Liver (tissue), 9 donors: ENCODE data around the gene TMEM63B. TPM values are rescaled to one million over a fixed set of nuclear protein-coding genes. Genes with fewer than 3 reads are reported as not detected.

Experiments
- DNase-seq: peaks from one replicate; pipeline ENCODE4 v3.0.0-alpha.2; 2017; ENCODE audit warnings: low spot score
- H3K27ac ChIP-seq, 2 donors: one replicate each; pipeline ENCODE4 v1.7.0; 2013; ENCODE audit warnings: inconsistent platforms in 2 of 2, low read length in 2 of 2, control low read depth in 1 of 2, low read depth in 1 of 2, mild to moderate bottlenecking in 1 of 2
- H3K27me3 ChIP-seq, 4 donors: one replicate each; pipeline versions ENCODE4 v1.6.1 to v1.7.0; 2013; ENCODE audit warnings: low read length in 3 of 4, inconsistent platforms in 1 of 4, mild to moderate bottlenecking in 1 of 4, moderate library complexity in 1 of 4; ENCODE audit not compliant: control insufficient read depth in 4 of 4, insufficient read depth in 4 of 4
- H3K36me3 ChIP-seq, 4 donors: one replicate each; pipeline versions ENCODE4 v1.6.1 to v1.7.0; 2013; ENCODE audit warnings: low read length in 3 of 4, mild to moderate bottlenecking in 3 of 4, low read depth in 1 of 4, moderate library complexity in 1 of 4; ENCODE audit not compliant: control insufficient read depth in 4 of 4, insufficient read depth in 3 of 4
- H3K4me1 ChIP-seq, 4 donors: one replicate each; pipeline versions ENCODE4 v1.6.1 to v1.7.0; 2013; ENCODE audit warnings: low read length in 3 of 4, mild to moderate bottlenecking in 3 of 4, moderate library complexity in 1 of 4; ENCODE audit not compliant: control insufficient read depth in 4 of 4, insufficient read depth in 4 of 4
- H3K4me3 ChIP-seq, 3 donors: one replicate each; pipeline versions ENCODE4 v1.6.1 to v1.7.0; 2013; ENCODE audit warnings: low read length in 3 of 3, control low read depth in 1 of 3, low read depth in 1 of 3, mild to moderate bottlenecking in 1 of 3
- H3K9ac ChIP-seq, 2 donors: one replicate each; pipeline ENCODE4 v1.7.0; 2013; ENCODE audit warnings: low read length in 2 of 2, mild to moderate bottlenecking in 2 of 2, moderate library complexity in 2 of 2, control low read depth in 1 of 2, low read depth in 1 of 2
- H3K9me3 ChIP-seq, 4 donors: one replicate each; pipeline versions ENCODE4 v1.6.1 to v1.7.0; 2013; ENCODE audit warnings: low read length in 3 of 4; ENCODE audit not compliant: control insufficient read depth in 4 of 4
- EGR1 ChIP-seq, 2 donors: IDR thresholded peaks; 2 replicates each; pipeline ENCODE4 v1.6.1; 2016 to 2018; ENCODE audit warnings: antibody characterized with exemption in 2 of 2, low read depth in 2 of 2
- FOXA2 ChIP-seq: IDR thresholded peaks from 2 replicates; pipeline ENCODE4 v1.6.1; 2016; ENCODE audit warnings: antibody characterized with exemption
- GABPA ChIP-seq, 2 donors: IDR thresholded peaks in 1 of 2; conservative IDR thresholded peaks in 1 of 2; 2 replicates each; pipeline ENCODE4 v1.6.1; 2016; ENCODE audit warnings: antibody characterized with exemption in 2 of 2, mild to moderate bottlenecking in 1 of 2, moderate library complexity in 1 of 2
- HNF4A ChIP-seq, 2 donors: conservative IDR thresholded peaks; 2 replicates each; pipeline ENCODE4 v1.6.1; 2016; ENCODE audit warnings: antibody characterized with exemption in 2 of 2, mild to moderate bottlenecking in 2 of 2
- JUND ChIP-seq, 2 donors: IDR thresholded peaks; 2 replicates each; pipeline ENCODE4 v1.6.1; 2016; ENCODE audit warnings: antibody characterized with exemption in 2 of 2
- MAX ChIP-seq: IDR thresholded peaks from 2 replicates; pipeline ENCODE4 v1.6.1; 2016; ENCODE audit warnings: antibody characterized with exemption
- NR2F2 ChIP-seq: IDR thresholded peaks from 2 replicates; pipeline ENCODE4 v1.6.1; 2016; ENCODE audit warnings: antibody characterized with exemption
- RXRA ChIP-seq, 2 donors: IDR thresholded peaks; 2 replicates each; pipeline ENCODE4 v1.6.1; 2017 to 2018; ENCODE audit warnings: antibody characterized with exemption in 2 of 2, mild to moderate bottlenecking in 1 of 2
- SP1 ChIP-seq: IDR thresholded peaks from 2 replicates; pipeline ENCODE4 v1.6.1; 2018; ENCODE audit warnings: antibody characterized with exemption, mild to moderate bottlenecking
- TAF1 ChIP-seq: conservative IDR thresholded peaks from 2 replicates; pipeline ENCODE4 v1.6.1; 2016; ENCODE audit warnings: antibody characterized with exemption, mild to moderate bottlenecking
- ZBTB33 ChIP-seq: IDR thresholded peaks from 2 replicates; pipeline ENCODE4 v1.6.1; 2016; ENCODE audit warnings: antibody characterized with exemption
- WGBS: extraction: QIAGEN DNeasy Blood & Tissue Kit; methylation state at CpG from one replicate; pipeline ENCODE4 v1.1.7; 2013; 5-methylcytosine and 5-hydroxymethylcytosine counted together
- polyA plus RNA-seq, 2 donors: library from polyadenylated mRNA; stranded (reverse) in 1 of 2; unstranded in 1 of 2; fragments of 200-250 nt in 1 of 2; fragments of >200 nt in 1 of 2; fragmentation: Nextera tagmentation in 1 of 2; extraction: Ambion mirVana in 1 of 2; gene quantifications; one replicate each; pipeline versions ENCODE4 v1.2.1 to v1.2.3, GENCODE V29; 2013 to 2015
- total RNA-seq, 2 donors: library from RNA; depleted of rRNA; stranded (reverse); fragments of >200 nt; gene quantifications; one replicate each; pipeline ENCODE4 v1.2.3, GENCODE V29; 2014
- TF ChIP-seq, protein P1 (sequence below): IDR thresholded peaks from 2 replicates; pipeline ENCODE4 v1.6.1; 2016; ENCODE audit warnings: antibody characterized with exemption
- TF ChIP-seq, protein P2 (sequence below): fragments of 150-350 bp; IDR thresholded peaks from 2 replicates; pipeline ENCODE4 v1.5.1; 2017; ENCODE audit warnings: improper control_type of control experiment, low read depth, low read length; ENCODE audit not compliant: missing input control
- donor health status: healthy.
- donor health status: healthy.
- donor health status: healthy.
- donor health status: healthy.
- donor health status: healthy.

The TMEM63B gene
- total and polyA plus RNA-seq, 4 donors: 9.6 to 64.9 (median 37.6) TPM

DNA sequence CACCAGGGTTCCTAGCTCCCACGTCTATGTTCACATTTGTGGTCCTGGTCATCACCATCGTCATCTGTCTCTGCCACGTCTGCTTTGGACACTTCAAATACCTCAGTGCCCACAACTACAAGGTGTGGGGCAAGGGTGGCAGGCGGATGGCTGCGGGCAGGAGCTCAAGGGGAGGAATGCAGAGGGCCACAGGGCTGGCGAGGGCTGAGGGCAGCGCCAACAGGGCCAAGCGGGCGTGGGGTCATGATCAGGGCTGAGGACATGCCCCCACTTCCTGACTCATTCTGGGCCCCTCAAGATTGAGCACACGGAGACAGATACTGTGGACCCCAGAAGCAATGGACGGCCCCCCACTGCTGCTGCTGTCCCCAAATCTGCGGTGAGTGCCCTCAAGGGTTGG is 26.7 kb downstream of the TMEM63B start (continued):
- TF ChIP-seq ZBTB33 (no peak), HNF4A (conservative IDR thresholded peaks at IDR 0.05) (no peak)
- TF ChIP-seq, protein P1, sequence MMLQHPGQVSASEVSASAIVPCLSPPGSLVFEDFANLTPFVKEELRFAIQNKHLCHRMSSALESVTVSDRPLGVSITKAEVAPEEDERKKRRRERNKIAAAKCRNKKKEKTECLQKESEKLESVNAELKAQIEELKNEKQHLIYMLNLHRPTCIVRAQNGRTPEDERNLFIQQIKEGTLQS: no peak

DNA sequence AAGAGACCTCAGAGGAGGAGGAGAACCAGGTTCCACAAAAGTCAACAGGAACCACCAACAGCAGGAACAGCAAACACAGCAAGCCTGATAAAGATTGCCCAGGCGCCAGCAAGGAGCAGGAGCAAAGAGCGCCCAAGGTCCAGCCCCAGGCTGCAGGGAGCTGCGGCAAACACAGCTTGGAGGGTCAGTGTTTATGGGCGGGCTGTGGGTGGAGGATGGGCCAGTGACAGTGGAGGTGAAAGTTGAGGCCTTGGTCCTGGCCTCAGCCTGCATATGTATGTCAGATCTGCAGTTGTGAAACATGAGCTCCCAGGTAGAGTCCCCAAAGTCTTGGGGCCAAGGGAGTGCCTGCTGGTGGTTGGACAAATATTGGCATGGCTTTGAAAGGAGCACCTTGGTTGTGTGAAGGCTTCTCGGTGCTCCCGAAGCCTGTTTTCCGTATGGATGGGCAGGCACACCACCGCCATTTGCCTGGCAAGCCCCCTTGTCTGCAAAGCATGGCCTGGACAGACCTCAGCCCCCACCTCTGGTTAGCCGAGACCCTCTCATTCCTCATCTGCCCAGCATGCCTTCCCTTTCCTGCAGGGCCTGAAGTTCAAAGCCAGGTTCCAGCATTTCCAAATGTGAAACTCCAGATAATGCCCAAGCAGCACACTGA is 29.3 kb downstream of the TMEM63B start:
- Histone ChIP-seq H3K9ac (no peak overlapping the region), H3K4me1 (peaks cover 0 to 3% (median 1%) of the 10 kb centered on the region in 4 donors), H3K9me3 (no peaks in the 10 kb centered on the region), H3K27me3 (no peaks in the 10 kb centered on the region), H3K27ac (no peak overlapping the region), H3K4me3 (no peak overlapping the region), H3K36me3 (peaks cover 0 to 6% (median 5%) of the 10 kb centered on the region in 4 donors)
- DNase-seq: peak; percentile 68
- TF ChIP-seq FOXA2 (no peak), SP1 (no peak), GABPA (IDR thresholded peaks at IDR 0.05 in 1 of 2, conservative IDR thresholded peaks at IDR 0.05 in 1 of 2) (no peak), RXRA (IDR thresholded peaks at IDR 0.05) (peak; percentile 8 to 13), JUND (IDR thresholded peaks at IDR 0.05) (no peak), HNF4A (conservative IDR thresholded peaks at IDR 0.05) (peak in 1 of 2 donors; percentile 27)
- 70% methylated on average over 9 of the region's 9 CpGs for WGBS

DNA sequence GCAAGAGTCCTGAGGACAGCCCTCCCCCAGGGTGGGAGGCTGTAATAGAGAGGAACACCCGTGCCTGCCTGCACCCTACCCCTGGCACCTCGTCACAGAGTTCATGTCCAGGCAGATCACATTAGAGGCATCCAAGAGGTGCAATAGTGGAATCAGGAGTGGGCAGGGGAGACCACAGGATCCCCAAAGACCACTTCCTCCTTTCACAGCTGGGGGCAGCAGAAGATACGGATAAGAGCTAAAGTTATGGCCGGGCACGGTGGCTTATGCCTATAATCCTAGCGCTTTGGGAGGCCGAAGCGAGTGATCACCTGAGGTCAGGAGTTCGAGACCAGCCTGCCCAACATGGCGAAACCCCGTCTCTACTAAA is 29.8 kb downstream of the TMEM63B start:
- TF ChIP-seq, protein P2, sequence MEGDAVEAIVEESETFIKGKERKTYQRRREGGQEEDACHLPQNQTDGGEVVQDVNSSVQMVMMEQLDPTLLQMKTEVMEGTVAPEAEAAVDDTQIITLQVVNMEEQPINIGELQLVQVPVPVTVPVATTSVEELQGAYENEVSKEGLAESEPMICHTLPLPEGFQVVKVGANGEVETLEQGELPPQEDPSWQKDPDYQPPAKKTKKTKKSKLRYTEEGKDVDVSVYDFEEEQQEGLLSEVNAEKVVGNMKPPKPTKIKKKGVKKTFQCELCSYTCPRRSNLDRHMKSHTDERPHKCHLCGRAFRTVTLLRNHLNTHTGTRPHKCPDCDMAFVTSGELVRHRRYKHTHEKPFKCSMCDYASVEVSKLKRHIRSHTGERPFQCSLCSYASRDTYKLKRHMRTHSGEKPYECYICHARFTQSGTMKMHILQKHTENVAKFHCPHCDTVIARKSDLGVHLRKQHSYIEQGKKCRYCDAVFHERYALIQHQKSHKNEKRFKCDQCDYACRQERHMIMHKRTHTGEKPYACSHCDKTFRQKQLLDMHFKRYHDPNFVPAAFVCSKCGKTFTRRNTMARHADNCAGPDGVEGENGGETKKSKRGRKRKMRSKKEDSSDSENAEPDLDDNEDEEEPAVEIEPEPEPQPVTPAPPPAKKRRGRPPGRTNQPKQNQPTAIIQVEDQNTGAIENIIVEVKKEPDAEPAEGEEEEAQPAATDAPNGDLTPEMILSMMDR: no peak
- TF ChIP-seq EGR1 (IDR thresholded peaks at IDR 0.05; ENCODE audit: low read depth in 2 of 2) (no peak), FOXA2 (no peak), MAX (no peak), SP1 (no peak), TAF1 (no peak), NR2F2 (no peak), HNF4A (conservative IDR thresholded peaks at IDR 0.05) (no peak)
- Histone ChIP-seq H3K9ac (no peak overlapping the region), H3K36me3 (peaks cover 0 to 6% (median 5%) of the 10 kb centered on the region in 4 donors), H3K27me3 (no peaks in the 10 kb centered on the region), H3K4me3 (no peak overlapping the region), H3K4me1 (peaks cover 0 to 3% (median 0%) of the 10 kb centered on the region in 4 donors), H3K27ac (no peak overlapping the region), H3K9me3 (no peaks in the 10 kb centered on the region)
- 89% methylated on average over 11 of the region's 11 CpGs for WGBS
- peak; percentile 31 for DNase-seq
